ENCODE data around the gene GFPT2. TPM values are rescaled to one million over a fixed set of nuclear protein-coding genes. Genes with fewer than 3 reads are reported as not detected.

GFPT2 gene
- total and polyA plus RNA-seq, 5 experiments from 2014 or later: 0.52 to 2.9 (median 2.0) TPM; not detected in 2

DNA sequence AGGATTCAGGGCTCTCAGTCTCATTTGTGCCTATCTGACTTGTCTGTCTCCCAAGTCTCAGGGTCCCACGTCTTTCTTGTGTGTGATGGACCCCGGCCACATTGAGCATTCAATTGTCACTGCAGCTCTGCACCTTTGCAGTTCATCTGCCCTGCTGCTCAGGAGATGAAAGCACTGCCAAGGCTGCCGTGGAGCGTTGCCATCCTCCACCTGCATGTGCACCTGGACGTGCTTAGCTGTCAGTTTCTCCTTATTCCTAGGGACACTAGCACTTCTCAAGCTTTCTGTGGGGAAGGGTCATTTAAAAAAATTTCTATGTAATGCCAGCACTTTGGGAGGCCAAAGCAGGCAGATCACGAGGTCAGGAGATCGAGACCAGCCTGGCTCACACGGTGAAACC is 22.8 kb upstream of the GFPT2 start:
- POLR2A ChIA-PET: interaction anchor here (0.7 kb wide), 1 partner anchor 125 kb away, joined by 3 read pairs; no protein-coding TSS in a partner anchor
- peaks cover 0 to 8% (median 0%) of the 10 kb centered on the region in 5 donors for H3K27me3 Mint-ChIP-seq
- no peak for ATAC-seq

DNA sequence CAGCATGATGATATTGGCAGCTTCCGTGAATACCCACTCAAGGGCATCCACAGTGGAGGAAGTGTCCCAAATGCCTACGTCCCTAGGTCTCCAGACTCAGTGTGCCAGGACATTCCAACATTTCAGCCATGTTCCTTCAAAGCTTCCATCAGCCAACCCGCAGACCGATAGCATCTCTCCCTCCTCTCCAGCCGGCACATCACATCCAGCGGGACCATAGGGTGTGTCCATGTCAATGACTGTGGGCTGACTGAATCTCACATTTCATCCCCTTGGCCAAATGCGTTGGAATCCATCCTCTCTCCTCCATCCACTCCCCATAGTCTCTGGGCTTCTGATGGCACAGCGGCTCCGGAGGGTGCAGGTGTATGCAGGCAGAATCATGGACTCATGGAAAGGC is 22.2 kb upstream of the GFPT2 start:
- POLR2A ChIA-PET: no interaction called here
- no peak for ATAC-seq
- H3K9me3 Mint-ChIP-seq: no peaks in the 10 kb centered on the region
- H3K4me1 Mint-ChIP-seq: no peaks in the 10 kb centered on the region
- peaks cover 0 to 7% (median 0%) of the 10 kb centered on the region in 5 donors for H3K27me3 Mint-ChIP-seq
- H3K27ac Mint-ChIP-seq: no peak overlapping the region
- DNase-seq: no peak
- no peaks in the 10 kb centered on the region for H3K36me3 Mint-ChIP-seq
- no peak overlapping the region for H3K4me3 Mint-ChIP-seq

More for the DNA sequence above, 22.8 kb upstream of the GFPT2 start:
- H3K9me3 Mint-ChIP-seq: no peaks in the 10 kb centered on the region
- no peak overlapping the region for H3K4me3 Mint-ChIP-seq
- DNase-seq: no peak
- no peaks in the 10 kb centered on the region for H3K36me3 Mint-ChIP-seq
- peak overlapping the region in 1 of 10 donors; percentile 73 for H3K27ac Mint-ChIP-seq
- no peaks in the 10 kb centered on the region for H3K4me1 Mint-ChIP-seq

DNA sequence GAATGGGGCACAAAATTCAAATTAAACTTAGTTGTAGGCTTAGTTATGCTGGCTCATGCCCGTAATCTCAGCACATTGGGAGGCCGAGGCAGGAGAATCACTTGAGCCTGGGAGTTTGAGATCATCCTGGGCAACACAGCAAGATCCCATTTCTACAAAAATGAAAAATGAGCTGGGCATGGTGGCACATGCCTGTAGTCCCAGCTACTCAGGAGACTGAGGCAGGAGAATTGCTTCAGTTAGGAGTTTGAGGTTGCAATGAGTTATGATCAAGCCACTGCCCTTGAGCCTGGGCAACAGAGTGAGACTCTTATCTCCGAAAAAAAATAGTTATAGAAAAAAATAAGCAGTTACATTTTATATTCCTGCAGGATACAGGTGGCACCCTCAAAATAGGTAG is 20.7 kb upstream of the GFPT2 start:
- no peak for ATAC-seq
- Mint-ChIP-seq H3K4me1 (no peaks in the 10 kb centered on the region), H3K9me3 (no peaks in the 10 kb centered on the region), H3K27me3 (peaks cover 0 to 9% (median 0%) of the 10 kb centered on the region in 5 donors), H3K36me3 (no peaks in the 10 kb centered on the region), H3K27ac (no peak overlapping the region), H3K4me3 (no peak overlapping the region)
- DNase-seq: no peak
- POLR2A ChIA-PET: no interaction called here

DNA sequence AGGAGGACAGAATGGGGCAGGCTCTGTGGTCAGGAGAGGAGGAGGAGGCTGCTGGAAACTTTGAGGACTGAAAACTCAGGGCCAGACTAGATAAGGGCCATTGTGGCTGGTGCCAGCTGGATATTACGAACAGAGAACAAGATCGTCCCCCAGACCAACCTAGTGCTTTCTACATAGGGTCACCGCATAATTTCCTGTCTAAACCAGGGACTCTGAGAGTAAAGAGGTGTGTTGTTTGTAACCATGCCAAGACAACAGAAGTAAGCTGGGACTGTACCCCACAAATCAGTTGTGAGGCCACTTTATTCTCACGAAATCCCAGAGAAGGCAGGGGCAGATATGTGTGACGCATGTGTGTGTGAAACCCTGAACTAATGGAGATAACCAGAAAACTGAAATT is 20.3 kb upstream of the GFPT2 start:
- Mint-ChIP-seq H3K27me3 (peaks cover 0 to 9% (median 0%) of the 10 kb centered on the region in 5 donors), H3K27ac (no peak overlapping the region), H3K4me1 (no peaks in the 10 kb centered on the region), H3K9me3 (no peaks in the 10 kb centered on the region), H3K36me3 (no peaks in the 10 kb centered on the region), H3K4me3 (no peak overlapping the region)
- POLR2A ChIA-PET: no interaction called here
- DNase-seq (no peak), ATAC-seq (no peak)

DNA sequence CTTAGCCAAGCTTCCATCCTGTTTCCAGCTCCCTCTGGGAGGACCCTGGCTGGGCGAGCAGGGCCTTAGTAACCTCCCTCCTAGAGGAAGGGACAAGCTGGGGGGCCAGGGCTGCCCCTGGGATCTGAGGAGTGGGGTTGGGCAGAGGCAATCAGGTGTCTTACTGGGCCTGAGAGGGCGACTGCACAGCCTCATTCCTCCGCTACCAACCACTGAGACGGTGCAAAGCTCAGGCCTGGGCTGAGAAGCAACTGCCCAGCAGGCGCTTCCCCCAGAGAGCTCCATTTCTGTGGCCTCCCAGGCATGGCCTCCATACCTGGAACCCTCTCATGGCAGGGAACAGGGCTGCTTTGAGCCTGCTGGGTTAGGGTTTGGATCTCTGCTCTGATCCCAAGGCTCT is 18.8 kb upstream of the GFPT2 start:
- Mint-ChIP-seq H3K36me3 (no peaks in the 10 kb centered on the region), H3K9me3 (no peaks in the 10 kb centered on the region), H3K27ac (no peak overlapping the region), H3K4me1 (peaks cover 0 to 3% (median 0%) of the 10 kb centered on the region in 4 donors), H3K4me3 (no peak overlapping the region), H3K27me3 (peaks cover 0 to 9% (median 0%) of the 10 kb centered on the region in 5 donors)
- DNase-seq (no peak), ATAC-seq (no peak)
- POLR2A ChIA-PET: no interaction called here

DNA sequence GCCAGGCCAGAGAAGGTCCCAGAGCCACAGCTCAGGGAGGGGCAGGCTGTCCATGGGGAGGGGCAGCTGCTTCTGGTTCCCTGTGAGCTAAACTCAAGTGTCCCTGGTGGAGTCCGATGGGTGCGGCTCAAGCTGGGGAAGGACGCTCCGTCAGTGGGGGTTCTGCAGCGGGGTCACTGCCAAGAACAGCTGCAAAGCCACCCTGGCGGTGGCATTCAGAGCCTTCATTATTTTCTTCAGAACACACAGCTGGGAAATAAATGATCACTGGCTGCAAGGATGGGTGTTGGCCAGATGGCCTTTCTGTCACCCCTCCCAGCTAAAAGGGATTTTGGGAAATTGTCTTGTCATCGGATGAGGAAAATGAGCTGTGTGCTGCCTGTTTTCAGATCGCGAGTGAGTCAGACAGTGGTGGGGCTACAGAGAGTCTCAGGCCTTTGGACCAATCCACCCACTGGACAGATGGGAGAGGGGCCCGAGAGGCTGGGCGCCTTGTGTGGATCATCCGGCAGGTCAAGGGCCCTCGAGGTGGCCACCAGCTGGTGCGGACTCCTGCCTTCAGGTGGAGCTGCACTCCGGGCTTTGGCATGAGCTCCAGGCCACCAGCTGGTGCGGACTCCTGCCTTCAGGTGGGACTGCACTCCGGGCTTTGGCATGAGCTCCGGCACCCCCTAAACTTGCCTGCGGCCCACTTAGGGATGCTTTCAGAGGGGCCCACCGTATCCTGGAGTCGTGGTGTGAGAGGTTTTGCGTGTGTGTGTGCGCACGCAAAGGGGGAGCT is 17.9 kb upstream of the GFPT2 start:
- Mint-ChIP-seq H3K27me3 (peaks cover 0 to 9% (median 0%) of the 10 kb centered on the region in 5 donors), H3K9me3 (no peaks in the 10 kb centered on the region), H3K36me3 (no peaks in the 10 kb centered on the region), H3K27ac (no peak overlapping the region), H3K4me3 (no peak overlapping the region), H3K4me1 (peaks cover 0 to 5% (median 0%) of the 10 kb centered on the region in 4 donors)
- POLR2A ChIA-PET: no interaction called here
- ATAC-seq: no peak
- DNase-seq: no peak

DNA sequence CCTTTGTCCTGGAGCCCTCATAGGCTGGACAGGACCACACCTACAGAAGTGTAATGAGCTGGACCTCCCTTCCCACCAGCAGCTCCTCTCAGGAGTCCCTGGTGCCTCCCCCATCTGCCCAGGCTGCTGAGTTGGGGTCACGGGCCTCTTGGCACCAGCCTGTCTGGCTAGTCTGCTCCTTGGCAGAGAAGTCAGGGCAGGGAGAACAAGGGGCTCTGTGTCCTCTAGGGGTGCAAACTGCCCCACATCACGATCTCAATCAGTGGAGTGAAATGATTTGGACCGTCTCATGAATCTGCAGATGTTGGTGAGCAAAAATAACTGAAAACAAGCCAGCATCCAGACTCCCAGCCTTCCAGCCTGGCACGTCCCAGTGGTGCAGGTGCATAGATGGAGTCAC is 14.9 kb upstream of the GFPT2 start:
- H3K27me3 Mint-ChIP-seq: peaks cover 0 to 7% (median 0%) of the 10 kb centered on the region in 5 donors
- peaks cover 0 to 5% (median 0%) of the 10 kb centered on the region in 4 donors for H3K4me1 Mint-ChIP-seq
- H3K4me3 Mint-ChIP-seq: no peak overlapping the region
- POLR2A ChIA-PET: no interaction called here
- H3K9me3 Mint-ChIP-seq: no peaks in the 10 kb centered on the region
- no peak overlapping the region for H3K27ac Mint-ChIP-seq
- DNase-seq (no peak), ATAC-seq (no peak)
- no peaks in the 10 kb centered on the region for H3K36me3 Mint-ChIP-seq

DNA sequence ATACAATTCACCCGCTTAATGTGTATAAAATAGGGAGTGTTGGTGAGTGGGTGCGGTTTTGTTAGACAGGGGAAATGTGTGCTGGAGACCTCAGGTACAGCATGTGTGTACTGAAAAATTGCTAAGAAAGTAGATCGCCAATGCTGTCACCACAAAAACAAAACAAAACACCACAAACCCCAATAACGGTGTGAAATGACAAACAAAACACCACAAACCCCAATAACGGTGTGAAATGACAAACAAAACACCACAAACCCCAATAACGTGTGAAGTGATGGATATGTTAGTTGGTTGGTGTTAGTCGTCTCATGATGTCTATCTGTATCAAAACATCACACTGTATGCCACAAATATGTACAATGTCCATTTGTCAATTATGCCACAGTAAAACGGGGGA is 14.2 kb upstream of the GFPT2 start:
- H3K36me3 Mint-ChIP-seq: no peaks in the 10 kb centered on the region
- H3K27me3 Mint-ChIP-seq: peaks cover 0 to 7% (median 0%) of the 10 kb centered on the region in 5 donors
- H3K27ac Mint-ChIP-seq: peak overlapping the region in 1 of 10 donors; percentile 61
- H3K9me3 Mint-ChIP-seq: no peaks in the 10 kb centered on the region
- no peak overlapping the region for H3K4me3 Mint-ChIP-seq
- DNase-seq (peak in 1 of 10 donors; percentile 56), ATAC-seq (no peak)
- peaks cover 0 to 5% (median 0%) of the 10 kb centered on the region in 4 donors for H3K4me1 Mint-ChIP-seq
- POLR2A ChIA-PET: no interaction called here

DNA sequence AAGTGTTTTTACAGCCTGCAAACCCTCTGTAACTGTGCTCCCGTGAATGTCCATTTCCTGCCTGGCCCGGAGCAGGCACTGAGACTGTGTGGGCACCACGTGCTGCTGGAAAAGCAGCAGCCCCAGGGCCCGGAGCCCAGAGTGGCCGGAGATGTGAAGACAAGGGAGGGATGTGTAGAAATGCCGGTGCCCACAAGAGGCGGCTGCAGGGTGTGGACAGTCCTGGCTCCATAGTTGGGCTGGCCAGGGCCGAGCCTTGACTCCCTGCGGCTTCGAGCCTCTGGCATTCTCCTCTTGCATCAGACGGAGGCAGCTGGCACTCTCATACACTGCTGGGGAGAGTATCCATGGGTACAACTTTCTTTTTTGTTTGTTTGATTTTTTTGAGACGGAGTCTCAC is 13.2 kb upstream of the GFPT2 start:
- no peaks in the 10 kb centered on the region for H3K36me3 Mint-ChIP-seq
- peaks cover 0 to 7% (median 0%) of the 10 kb centered on the region in 5 donors for H3K27me3 Mint-ChIP-seq
- POLR2A ChIA-PET: no interaction called here
- H3K27ac Mint-ChIP-seq: no peak overlapping the region
- H3K4me3 Mint-ChIP-seq: no peak overlapping the region
- H3K4me1 Mint-ChIP-seq: peaks cover 0 to 5% (median 0%) of the 10 kb centered on the region in 4 donors
- H3K9me3 Mint-ChIP-seq: no peaks in the 10 kb centered on the region
- DNase-seq: no peak
- ATAC-seq: no peak

DNA sequence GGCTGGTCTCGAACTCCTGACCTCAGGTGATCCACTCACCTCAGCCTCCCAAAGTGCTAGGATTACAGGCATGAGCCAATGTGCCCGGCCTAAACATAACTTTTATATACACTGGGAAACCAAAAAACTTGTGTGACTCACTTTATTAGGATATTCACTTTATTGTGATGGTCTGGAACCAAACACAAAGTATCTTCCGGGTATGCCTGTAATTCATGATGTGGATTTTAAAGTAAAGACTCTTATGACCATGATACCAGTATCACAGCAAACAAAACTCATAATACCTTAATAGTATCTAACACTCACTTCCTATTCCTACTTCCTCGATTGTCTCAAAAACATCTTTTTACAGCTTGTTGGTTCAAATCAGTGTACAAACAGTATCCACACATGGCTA is 12.7 kb upstream of the GFPT2 start:
- no peaks in the 10 kb centered on the region for H3K36me3 Mint-ChIP-seq
- H3K4me3 Mint-ChIP-seq: no peak overlapping the region
- no peak for ATAC-seq

DNA sequence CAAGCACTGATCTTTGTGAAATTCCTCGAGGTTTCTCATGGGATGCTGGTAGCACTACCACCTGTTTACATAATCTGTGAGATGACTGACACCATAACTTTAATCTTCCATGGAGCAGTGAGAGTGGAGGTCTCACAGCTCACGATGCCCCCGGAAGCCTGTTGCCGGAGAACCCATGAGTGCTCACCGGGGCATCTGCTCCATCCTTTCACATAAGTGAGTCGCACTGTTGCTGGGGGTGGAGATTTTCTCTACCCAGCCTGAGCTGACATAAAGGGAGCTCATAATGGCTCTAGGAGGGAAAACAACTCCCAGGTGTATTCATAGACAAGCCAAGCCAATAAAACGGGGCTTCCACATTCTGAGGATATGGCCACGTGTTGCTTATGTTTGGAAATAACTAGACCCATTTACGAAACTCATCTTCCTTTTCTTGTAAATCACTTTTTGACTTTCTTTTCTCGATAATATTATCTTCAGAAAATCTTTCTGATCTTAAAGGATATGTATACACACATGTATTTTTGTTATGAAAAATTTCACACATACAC is 11.2 kb upstream of the GFPT2 start:
- ATAC-seq: no peak
- Mint-ChIP-seq H3K36me3 (no peaks in the 10 kb centered on the region), H3K9me3 (no peaks in the 10 kb centered on the region), H3K27ac (no peak overlapping the region), H3K4me3 (no peak overlapping the region), H3K4me1 (peaks cover 0 to 5% (median 0%) of the 10 kb centered on the region in 4 donors), H3K27me3 (no peaks in the 10 kb centered on the region)
- DNase-seq: no peak
- POLR2A ChIA-PET: no interaction called here

More for the DNA sequence above, 12.7 kb upstream of the GFPT2 start:
- Mint-ChIP-seq H3K9me3 (no peaks in the 10 kb centered on the region), H3K4me1 (peaks cover 0 to 5% (median 0%) of the 10 kb centered on the region in 4 donors), H3K27me3 (peaks cover 0 to 7% (median 0%) of the 10 kb centered on the region in 5 donors), H3K27ac (no peak overlapping the region)
- POLR2A ChIA-PET: no interaction called here
- no peak for DNase-seq

DNA sequence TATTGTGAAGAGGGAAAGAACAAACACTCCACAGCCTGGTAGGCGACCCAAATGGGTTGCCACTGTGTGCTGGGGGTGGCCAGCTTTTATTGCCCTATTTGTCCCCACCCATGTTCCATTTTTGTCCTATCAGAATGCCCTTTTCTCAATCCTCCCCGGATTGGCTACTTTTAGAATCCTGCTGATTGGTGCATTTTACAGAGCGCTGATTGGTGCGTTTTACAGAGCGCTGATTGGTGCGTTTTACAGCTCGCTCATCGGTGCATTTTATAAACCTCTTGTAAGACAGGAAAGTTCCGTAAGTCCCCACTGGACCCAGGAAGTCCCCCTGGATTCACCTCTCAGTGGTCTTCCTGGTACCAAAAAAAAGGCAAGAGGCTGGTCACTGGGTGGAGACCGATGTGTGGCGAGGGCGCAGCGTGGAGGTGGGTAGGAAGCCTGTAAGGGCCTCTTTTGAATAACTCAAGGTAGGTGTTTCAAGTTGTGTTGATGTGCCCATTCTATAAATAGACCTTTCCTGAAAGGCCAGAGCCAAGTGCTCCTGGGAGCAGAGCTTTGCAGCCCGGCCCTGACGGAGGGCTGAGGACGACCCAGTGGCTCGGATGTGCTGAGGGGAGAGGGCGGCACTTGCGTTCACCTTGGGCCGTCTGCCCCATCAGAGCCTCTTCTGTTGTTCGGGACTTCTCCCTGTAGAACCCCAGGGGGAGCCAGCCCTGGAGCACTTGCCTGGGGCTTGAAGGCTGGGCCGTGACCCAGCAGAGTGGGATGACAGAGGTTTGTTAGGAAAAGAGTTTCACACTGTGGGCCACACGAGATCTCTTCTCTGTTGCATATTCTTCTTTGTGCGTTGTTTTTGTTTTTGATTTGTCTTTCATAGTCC is 7.2 kb upstream of the GFPT2 start:
- POLR2A ChIA-PET: no interaction called here
- H3K36me3 Mint-ChIP-seq: no peaks in the 10 kb centered on the region
- no peak overlapping the region for H3K27ac Mint-ChIP-seq
- H3K27me3 Mint-ChIP-seq: peaks cover 0 to 22% (median 18%) of the 10 kb centered on the region in 5 donors
- no peaks in the 10 kb centered on the region for H3K4me1 Mint-ChIP-seq
- ATAC-seq: no peak
- DNase-seq: no peak
- H3K4me3 Mint-ChIP-seq: no peak overlapping the region
- no peaks in the 10 kb centered on the region for H3K9me3 Mint-ChIP-seq

DNA sequence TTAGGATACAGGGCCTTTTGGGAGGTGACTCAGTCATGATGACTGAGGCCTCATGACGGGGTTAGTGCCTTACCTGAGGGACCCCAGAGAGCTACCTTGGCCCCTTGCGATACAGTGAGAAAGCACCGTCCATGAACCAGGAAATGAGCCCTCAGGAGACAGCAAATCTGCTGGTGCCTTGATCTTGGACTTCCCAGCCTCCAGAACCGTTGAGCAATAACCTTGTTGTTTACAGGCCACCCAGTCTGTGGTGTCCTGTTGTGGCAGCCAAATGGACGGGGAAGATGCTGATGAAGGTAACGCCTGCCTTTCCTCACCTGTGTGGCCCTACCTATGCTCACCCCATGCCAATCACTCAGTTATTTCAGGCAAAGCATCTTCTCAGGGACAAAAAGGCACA is 5.6 kb upstream of the GFPT2 start:
- DNase-seq (no peak), ATAC-seq (no peak)
- Mint-ChIP-seq H3K9me3 (no peaks in the 10 kb centered on the region), H3K4me3 (no peak overlapping the region), H3K4me1 (peaks cover 0 to 10% (median 5%) of the 10 kb centered on the region in 4 donors), H3K27me3 (peaks cover 7 to 35% (median 28%) of the 10 kb centered on the region in 5 donors), H3K27ac (no peak overlapping the region), H3K36me3 (no peaks in the 10 kb centered on the region)
- POLR2A ChIA-PET: no interaction called here

Measured in naive thymus-derived CD8-positive, alpha-beta T cell (primary cell).